Stimulated activated CD8-positive, alpha-beta memory T cell treated with anti-CD3 and anti-CD28 coated beads, Interleukin-12 subunit alpha, Interleukin-12 subunit beta, amount 100 ng/mL, for 24 hours (primary cell): ENCODE measurements around the gene PRCP.

Experiments
- DNase-seq: peaks from one replicate; pipeline ENCODE4 v3.0.0-alpha.2; 2020; ENCODE audit errors: extremely low read depth

PRCP gene

GRCh38 chr11:82786836-82787235 is 113.4 kb downstream of the PRCP start:
- DNase-seq = no peak

- DNase-seq = no peak
Observed at GRCh38 chr11:82786001-82786400, 114.2 kb downstream of the PRCP start.

- DNase-seq = no peak
Observed at GRCh38 chr11:82782825-82783374, 117.3 kb downstream of the PRCP start.

- no peak for DNase-seq
Observed at GRCh38 chr11:82778776-82779175, 121.5 kb downstream of the PRCP start.

- no peak for DNase-seq
Observed at GRCh38 chr11:82776377-82776776, 123.9 kb downstream of the PRCP start.

- no peak for DNase-seq
Observed at GRCh38 chr11:82775736-82776346, 124.4 kb downstream of the PRCP start.

GRCh38 chr11:82775218-82775617 is 125.0 kb downstream of the PRCP start:
- DNase-seq = no peak
